Gastroesophageal sphincter (tissue), 4 donors: ENCODE data around the gene MYBBP1A. TPM values are rescaled to one million over a fixed set of nuclear protein-coding genes. Genes with fewer than 3 reads are reported as not detected.
A peak's percentile ranks its signal among the peaks of the same experiment; 100 is the strongest.

ENCODE experiments used
- ATAC-seq: fragments of 150-250 bp; one replicate; pipeline ENCODE4 v1.9.1; 2016; ENCODE audit warnings: mild to moderate bottlenecking, moderate library complexity
- H3K27ac ChIP-seq, 4 donors: fragments of 200-600 bp; sonication (generic) in 3 of 4; 1 replicate in 3 of 4; 2 replicates in 1 of 4; pipeline ENCODE4 v1.5.1; 2016 to 2019
- H3K27me3 ChIP-seq: fragments of 200-600 bp; sonication (generic); one replicate; pipeline ENCODE4 v1.5.1; 2019
- H3K36me3 ChIP-seq, 2 donors: fragments of 200-600 bp; sonication (generic); one replicate each; pipeline ENCODE4 v1.5.1; 2019; ENCODE audit warnings: control low read depth in 1 of 2
- H3K4me1 ChIP-seq, 3 donors: fragments of 200-600 bp; sonication (generic); 1 replicate in 2 of 3; 2 replicates in 1 of 3; pipeline ENCODE4 v1.5.1; 2016 to 2019; ENCODE audit warnings: control low read depth in 2 of 3
- H3K4me3 ChIP-seq, 2 donors: fragments of 200-600 bp; sonication (generic); one replicate each; pipeline ENCODE4 v1.5.1; 2019; ENCODE audit warnings: mild to moderate bottlenecking in 1 of 2, moderate library complexity in 1 of 2
- H3K9me3 ChIP-seq, 3 donors: fragments of 200-600 bp; sonication (generic); one replicate each; pipeline ENCODE4 v1.5.1; 2017 to 2019; ENCODE audit warnings: control low read depth in 2 of 3
- EP300 ChIP-seq: sonication (generic); formaldehyde crosslinking; IDR thresholded peaks from one replicate; pipeline ENCODE4 v1.6.1; 2017; ENCODE audit warnings: antibody characterized with exemption, mild to moderate bottlenecking
- POLR2A ChIP-seq, 2 donors: fragments of 450-650 bp; IDR thresholded peaks; one replicate each; pipeline ENCODE4 v1.6.1; 2017; ENCODE audit warnings: antibody characterized with exemption in 2 of 2, mild to moderate bottlenecking in 2 of 2, moderate library complexity in 1 of 2
- POLR2AphosphoS5 ChIP-seq: sonication (generic); formaldehyde crosslinking; IDR thresholded peaks from one replicate; pipeline ENCODE4 v1.6.1; 2017; ENCODE audit warnings: antibody characterized with exemption
- WGBS, 2 donors: methylation state at CpG; one replicate each; pipeline ENCODE4 v1.1.5; 2018; ENCODE audit warnings: low coverage in 1 of 2; 5-methylcytosine and 5-hydroxymethylcytosine counted together
- total RNA-seq, 4 donors: library from RNA; depleted of rRNA; stranded (reverse); fragments of >200 nt; gene quantifications; one replicate each; pipeline ENCODE4 v1.1.0, GENCODE V29; 2016
- TF ChIP-seq, protein P1 (sequence below), 4 experiments: fragments of 200-600 bp in 2 of 4; fragments of 450-650 bp in 2 of 4; sonication (generic) in 1 of 4; IDR thresholded peaks; one replicate each; pipeline ENCODE4 v1.5.1; 2017 to 2019; ENCODE audit warnings: antibody characterized with exemption in 4 of 4, mild to moderate bottlenecking in 2 of 4, moderate library complexity in 2 of 4

The MYBBP1A gene
- total RNA-seq, 4 donors from 2014 or later, result 19.1 to 46.4 (median 40.9) TPM

DNA sequence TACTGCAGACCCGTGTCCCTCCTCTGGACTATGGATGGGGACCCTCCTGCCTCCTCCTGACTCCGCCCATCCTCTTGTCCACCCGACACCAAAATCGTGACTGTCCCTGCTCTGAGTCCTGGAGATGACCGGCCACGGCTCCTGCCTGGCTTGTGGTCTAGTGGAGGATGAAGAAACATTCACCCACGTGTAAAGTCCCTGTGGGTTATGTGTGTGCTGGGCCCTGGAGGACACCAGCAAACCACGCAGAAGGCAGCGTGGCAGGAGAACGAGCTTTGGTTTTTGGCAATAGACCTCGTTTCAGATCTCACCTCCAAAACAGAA, 44.6 kb downstream of the MYBBP1A start:
- TF ChIP-seq POLR2A (IDR thresholded peaks at IDR 0.05), result no peak
- no peak for TF ChIP-seq POLR2AphosphoS5
- TF ChIP-seq, protein P1, sequence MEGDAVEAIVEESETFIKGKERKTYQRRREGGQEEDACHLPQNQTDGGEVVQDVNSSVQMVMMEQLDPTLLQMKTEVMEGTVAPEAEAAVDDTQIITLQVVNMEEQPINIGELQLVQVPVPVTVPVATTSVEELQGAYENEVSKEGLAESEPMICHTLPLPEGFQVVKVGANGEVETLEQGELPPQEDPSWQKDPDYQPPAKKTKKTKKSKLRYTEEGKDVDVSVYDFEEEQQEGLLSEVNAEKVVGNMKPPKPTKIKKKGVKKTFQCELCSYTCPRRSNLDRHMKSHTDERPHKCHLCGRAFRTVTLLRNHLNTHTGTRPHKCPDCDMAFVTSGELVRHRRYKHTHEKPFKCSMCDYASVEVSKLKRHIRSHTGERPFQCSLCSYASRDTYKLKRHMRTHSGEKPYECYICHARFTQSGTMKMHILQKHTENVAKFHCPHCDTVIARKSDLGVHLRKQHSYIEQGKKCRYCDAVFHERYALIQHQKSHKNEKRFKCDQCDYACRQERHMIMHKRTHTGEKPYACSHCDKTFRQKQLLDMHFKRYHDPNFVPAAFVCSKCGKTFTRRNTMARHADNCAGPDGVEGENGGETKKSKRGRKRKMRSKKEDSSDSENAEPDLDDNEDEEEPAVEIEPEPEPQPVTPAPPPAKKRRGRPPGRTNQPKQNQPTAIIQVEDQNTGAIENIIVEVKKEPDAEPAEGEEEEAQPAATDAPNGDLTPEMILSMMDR (IDR thresholded peaks at IDR 0.05), result no peak
- no peak for TF ChIP-seq EP300
- no peak for ATAC-seq
- Histone ChIP-seq H3K9me3 (no peaks in the 10 kb centered on the region), H3K27me3 (peaks cover 10% of the 10 kb centered on the region), H3K4me1 (peaks cover 0 to 47% (median 3%) of the 10 kb centered on the region in 3 donors), H3K4me3 (no peak overlapping the region), H3K36me3 (no peaks in the 10 kb centered on the region), H3K27ac (peak overlapping the region in 3 of 4 donors; percentile 56 to 68 (median 57))
- WGBS, 2 donors, result 78% methylated on average over 7 of the region's 11 CpGs; no CpG with 5 or more reads in 1 of the 2 donors

DNA sequence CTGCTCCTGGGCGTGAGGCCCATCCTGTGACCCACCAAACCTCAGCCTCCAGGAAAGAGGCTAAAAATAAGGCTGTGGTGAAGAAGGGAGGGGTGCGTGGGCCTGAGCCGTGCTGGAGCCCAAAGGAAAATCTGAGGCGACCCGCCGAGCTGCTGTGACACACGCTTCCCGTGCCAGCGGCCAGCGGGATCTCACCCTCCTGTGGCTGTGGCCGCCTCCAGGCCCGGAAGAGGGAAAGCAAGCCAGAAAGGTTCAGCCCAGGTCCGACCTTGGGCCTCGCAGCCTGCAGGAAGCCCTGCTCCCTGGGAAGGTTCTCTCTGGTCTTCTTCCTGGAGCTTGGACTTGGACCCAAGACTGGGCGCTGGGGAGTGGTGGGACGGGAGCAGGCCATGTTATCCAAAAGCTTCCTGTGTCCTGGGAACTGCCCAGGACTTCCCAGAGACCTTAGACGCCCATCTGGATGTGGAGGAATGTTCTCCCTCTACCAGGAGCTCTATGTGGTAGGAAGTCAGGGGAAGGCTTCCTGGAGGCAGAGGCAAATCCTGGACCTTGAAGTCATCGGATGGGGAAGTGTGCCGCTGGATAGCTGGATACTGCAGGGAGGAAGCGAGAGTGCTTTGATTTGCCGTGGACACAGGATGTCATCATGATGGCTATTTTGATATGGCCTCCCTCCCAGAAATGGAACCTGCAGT, 45.1 kb downstream of the MYBBP1A start:
- H3K4me1 ChIP-seq, result peaks cover 0 to 52% (median 3%) of the 10 kb centered on the region in 3 donors
- H3K27me3 ChIP-seq, result peaks cover 15% of the 10 kb centered on the region
- no peaks in the 10 kb centered on the region for H3K36me3 ChIP-seq
- TF ChIP-seq POLR2A (IDR thresholded peaks at IDR 0.05) (no peak), EP300 (no peak), POLR2AphosphoS5 (no peak)
- TF ChIP-seq, protein P1 (IDR thresholded peaks at IDR 0.05), result no peak
- H3K9me3 ChIP-seq, result no peaks in the 10 kb centered on the region
- peak; percentile 35 for ATAC-seq
- H3K27ac ChIP-seq, result peak overlapping the region in 3 of 4 donors; percentile 56 to 68 (median 57)
- 50 to 67% methylated on average over 1 to 6 of the region's 21 CpGs for WGBS, 2 donors
- no peak overlapping the region for H3K4me3 ChIP-seq

GRCh38 chr17:4509401-4509800, 45.8 kb downstream of the MYBBP1A start:
- 66 to 74% methylated on average over 5 to 6 of the region's 8 CpGs for WGBS, 2 donors
- Histone ChIP-seq H3K27me3 (peaks cover 21% of the 10 kb centered on the region), H3K4me1 (peaks cover 0 to 58% (median 3%) of the 10 kb centered on the region in 3 donors), H3K36me3 (no peaks in the 10 kb centered on the region), H3K4me3 (no peak overlapping the region), H3K9me3 (no peaks in the 10 kb centered on the region), H3K27ac (peak overlapping the region in 3 of 4 donors; percentile 56 to 68 (median 57))
- ATAC-seq, result no peak
- TF ChIP-seq, protein P1 (IDR thresholded peaks at IDR 0.05), result no peak
- TF ChIP-seq EP300, result no peak

DNA sequence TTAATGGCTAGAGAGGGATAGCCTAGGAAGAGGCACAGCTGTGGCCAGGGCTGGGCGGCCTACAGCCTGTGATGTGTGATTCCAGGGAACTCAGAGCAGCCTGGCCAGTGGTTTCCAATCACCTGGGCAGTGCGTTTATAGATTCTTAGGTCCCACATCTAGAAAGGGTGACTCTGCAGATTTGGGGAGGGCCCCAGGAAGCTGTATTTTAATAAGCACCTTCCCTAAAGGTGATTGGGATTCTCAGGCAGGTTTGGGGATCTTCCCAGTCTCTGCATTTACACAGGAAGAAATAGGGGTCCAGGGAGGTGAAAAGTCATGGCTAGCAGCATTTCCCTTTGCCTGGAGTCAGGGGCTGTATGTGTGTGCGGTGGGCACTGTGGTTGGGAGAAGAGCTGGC, 47.0 kb downstream of the MYBBP1A start:
- Histone ChIP-seq H3K4me1 (peaks cover 0 to 61% (median 3%) of the 10 kb centered on the region in 3 donors), H3K4me3 (no peak overlapping the region), H3K27ac (peak overlapping the region in 3 of 4 donors; percentile 35 to 68 (median 57)), H3K9me3 (no peaks in the 10 kb centered on the region), H3K27me3 (peaks cover 33% of the 10 kb centered on the region), H3K36me3 (no peaks in the 10 kb centered on the region)
- TF ChIP-seq EP300 (no peak), POLR2A (IDR thresholded peaks at IDR 0.05) (no peak), POLR2AphosphoS5 (no peak)
- TF ChIP-seq, protein P1 (IDR thresholded peaks at IDR 0.05), result no peak
- no peak for ATAC-seq
- 50 to 100% methylated on average over 1 of the region's 3 CpGs for WGBS, 2 donors
